Hepatocyte (in vitro differentiated cells): Measurements from ENCODE around the gene GUK1. TPM values are rescaled to one million over a fixed set of nuclear protein-coding genes. Genes with fewer than 3 reads are reported as not detected.

Source experiments
- DNase-seq: peaks from one replicate; pipeline ENCODE4 v3.0.0-alpha.2; 2016; ENCODE audit warnings: low spot score
- H2AFZ ChIP-seq: fragments of 200-600 bp; sonication (generic); 2 replicates; pipeline ENCODE4 v1.6.0; 2016; ENCODE audit warnings: antibody characterized with exemption, mild to moderate bottlenecking
- H3K27ac ChIP-seq: fragments of 200-600 bp; sonication (generic); 2 replicates; pipeline ENCODE4 v1.5.1; 2016; ENCODE audit warnings: mild to moderate bottlenecking
- H3K27me3 ChIP-seq: fragments of 200-600 bp; sonication (generic); 2 replicates; pipeline ENCODE4 v1.6.1; 2016
- H3K36me3 ChIP-seq: fragments of 200-600 bp; sonication (generic); replicated peaks from 2 replicates; pipeline ENCODE4 v1.5.1; 2016; ENCODE audit warnings: low read depth; ENCODE audit not compliant: insufficient read depth
- H3K4me1 ChIP-seq: fragments of 200-600 bp; sonication (generic); 2 replicates; pipeline ENCODE4 v1.5.1; 2016; ENCODE audit warnings: mild to moderate bottlenecking, moderate library complexity; ENCODE audit not compliant: insufficient read depth
- H3K4me2 ChIP-seq: fragments of 200-600 bp; sonication (generic); 2 replicates; pipeline ENCODE4 v1.6.0; 2016
- H3K4me3 ChIP-seq: fragments of 200-600 bp; sonication (generic); 2 replicates; pipeline ENCODE4 v1.5.1; 2016; ENCODE audit warnings: mild to moderate bottlenecking
- H3K79me2 ChIP-seq: fragments of 200-600 bp; sonication (generic); 2 replicates; pipeline ENCODE4 v1.6.0; 2017; ENCODE audit warnings: mild to moderate bottlenecking
- H3K9me2 ChIP-seq: fragments of 200-600 bp; sonication (generic); replicated peaks from 2 replicates; pipeline ENCODE4 v1.6.0; 2017; ENCODE audit warnings: mild to moderate bottlenecking; ENCODE audit not compliant: insufficient read depth
- H3K9me3 ChIP-seq: fragments of 200-600 bp; sonication (generic); 2 replicates; pipeline ENCODE4 v1.5.1; 2016; ENCODE audit warnings: low read depth, mild to moderate bottlenecking
- H4K20me1 ChIP-seq: fragments of 200-600 bp; sonication (generic); 2 replicates; pipeline ENCODE4 v1.6.0; 2016; ENCODE audit warnings: mild to moderate bottlenecking; ENCODE audit not compliant: insufficient read depth, poor library complexity, severe bottlenecking
- CTCF ChIP-seq: fragments of 200-600 bp; sonication (generic); IDR thresholded peaks from 2 replicates; pipeline ENCODE4 v1.5.1; 2016; ENCODE audit warnings: antibody characterized with exemption, mild to moderate bottlenecking; ENCODE audit not compliant: poor library complexity
- EZH2 ChIP-seq: fragments of 200-600 bp; sonication (generic); IDR thresholded peaks from 2 replicates; pipeline ENCODE4 v1.6.1; 2016; ENCODE audit warnings: antibody characterized with exemption, mild to moderate bottlenecking, borderline replicate concordance
- EZH2phosphoT487 ChIP-seq: fragments of 200-600 bp; sonication (generic); IDR thresholded peaks from one replicate; pipeline ENCODE4 v1.6.1; 2018; ENCODE audit warnings: antibody characterized with exemption, mild to moderate bottlenecking, low read depth, moderate library complexity; ENCODE audit not compliant: unreplicated experiment, severe bottlenecking
- WGBS: methylation state at CpG from one replicate; pipeline ENCODE4 v1.1.6; 2016; ENCODE audit warnings: low lambda C conversion rate; ENCODE audit errors: missing lambda C conversion rate; 5-methylcytosine and 5-hydroxymethylcytosine counted together
- polyA plus RNA-seq: library from polyadenylated mRNA; unstranded; fragments of >200 nt; fragmentation: Nextera tagmentation; extraction: Ambion mirVana; gene quantifications from 2 replicates; pipeline ENCODE4 v1.2.1, GENCODE V29; 2016
- total RNA-seq: library from RNA; depleted of rRNA; stranded (reverse); fragments of >200 nt; gene quantifications from 2 replicates; pipeline ENCODE4 v1.2.3, GENCODE V29; 2014

Gene GUK1
- total and polyA plus RNA-seq, 2 experiments from 2014 or later: 158 to 368 TPM

DNA sequence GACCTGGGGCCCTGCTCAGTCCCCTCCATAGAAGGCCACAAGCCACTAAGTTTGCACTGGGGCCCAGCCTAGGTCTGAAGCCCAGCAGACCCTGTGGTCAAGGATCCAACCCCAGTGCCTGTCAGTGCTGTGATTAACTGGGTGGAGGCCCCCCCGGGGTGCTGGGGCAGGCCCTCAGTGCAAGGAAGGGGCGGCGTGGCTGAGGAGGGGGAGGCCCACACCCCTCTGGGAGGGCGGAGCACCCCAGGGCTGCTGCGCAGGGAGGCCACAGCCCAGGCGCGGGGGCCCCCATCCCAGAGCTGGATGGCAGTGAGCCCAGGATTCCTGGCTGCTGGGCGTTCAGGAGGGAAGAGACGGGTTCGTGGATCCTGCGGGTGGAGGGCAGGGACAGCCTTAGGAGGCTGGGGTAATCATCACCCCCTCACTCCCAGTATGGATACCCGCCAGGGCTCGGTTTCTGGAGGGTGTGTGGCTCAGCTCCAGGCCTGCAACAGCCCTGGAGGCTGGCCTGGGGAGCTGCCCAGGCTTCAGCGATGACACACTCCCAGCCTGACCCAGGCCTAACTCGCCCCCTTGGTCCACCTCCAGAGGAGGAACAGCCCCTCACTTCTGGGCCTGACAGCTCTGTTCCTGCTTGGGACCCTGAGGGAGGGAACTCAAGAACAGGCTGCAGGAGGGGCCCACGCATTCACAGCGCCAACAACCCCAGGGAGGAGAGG lies 10.5 kb downstream of the GUK1 start:
- H3K4me3 ChIP-seq: no peak overlapping the region
- peaks cover 30% of the 10 kb centered on the region for H3K4me1 ChIP-seq
- peak; percentile 63 for DNase-seq

DNA sequence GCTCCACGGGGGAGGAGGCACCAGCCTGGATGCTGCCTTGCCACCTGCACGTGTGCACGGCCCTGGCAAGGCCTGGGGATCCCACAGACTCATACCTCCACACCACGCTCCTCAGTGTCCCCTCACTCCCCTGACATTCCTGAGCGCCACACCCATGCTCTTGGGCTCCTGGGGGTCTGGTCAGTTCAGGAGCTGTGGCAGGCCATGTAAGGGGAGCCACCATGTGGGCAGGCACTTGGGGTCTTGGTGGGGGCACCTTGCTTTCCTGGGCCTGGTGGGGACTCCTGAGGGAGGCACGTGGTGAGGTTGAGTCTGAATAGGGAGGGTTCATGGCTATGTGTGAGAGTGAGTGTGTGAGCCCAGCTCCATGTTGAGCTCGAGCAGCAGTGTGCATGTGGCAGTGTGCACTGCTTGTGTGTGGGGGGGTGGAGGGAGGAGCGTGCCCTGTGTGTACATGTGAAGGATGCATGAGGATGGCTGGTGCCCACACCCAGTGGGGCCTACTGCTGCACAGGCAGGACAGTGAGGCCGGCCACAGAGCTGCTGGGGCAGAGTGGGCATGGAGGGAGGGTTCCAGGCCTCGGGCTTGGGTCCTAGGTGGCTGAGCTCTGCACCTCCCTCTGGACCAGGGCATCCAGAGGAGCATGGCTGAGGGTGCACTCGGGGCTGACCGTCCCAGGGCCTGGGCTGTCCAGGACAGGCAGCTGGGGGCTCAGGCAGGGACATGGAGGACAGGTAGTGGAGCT lies 11.3 kb downstream of the GUK1 start:
- no peak overlapping the region for H2AFZ ChIP-seq
- peaks cover 30% of the 10 kb centered on the region for H3K4me1 ChIP-seq
- TF ChIP-seq EZH2phosphoT487 (no peak), CTCF (no peak), EZH2 (no peak)
- H3K4me3 ChIP-seq: no peak overlapping the region
- peaks cover 7% of the 10 kb centered on the region for H3K79me2 ChIP-seq
- peak overlapping the region; percentile 62 for H3K4me2 ChIP-seq
- WGBS: 93% methylated on average over 12 of the region's 12 CpGs
- peaks cover 7% of the 10 kb centered on the region for H4K20me1 ChIP-seq
- no peaks in the 10 kb centered on the region for H3K27me3 ChIP-seq
- no peaks in the 10 kb centered on the region for H3K9me3 ChIP-seq
- H3K27ac ChIP-seq: peak overlapping the region; percentile 91
- no peak for DNase-seq
- H3K36me3 ChIP-seq: no peaks in the 10 kb centered on the region
- H3K9me2 ChIP-seq: no peaks in the 10 kb centered on the region

More for the DNA sequence above, 10.5 kb downstream of the GUK1 start:
- no peak overlapping the region for H2AFZ ChIP-seq
- H3K4me2 ChIP-seq: peak overlapping the region; percentile 62
- no peaks in the 10 kb centered on the region for H3K27me3 ChIP-seq
- no peaks in the 10 kb centered on the region for H3K36me3 ChIP-seq
- WGBS: 70% methylated on average over 14 of the region's 17 CpGs
- no peak for TF ChIP-seq EZH2
- TF ChIP-seq CTCF: no peak
- no peak for TF ChIP-seq EZH2phosphoT487
- no peaks in the 10 kb centered on the region for H3K9me3 ChIP-seq
- H4K20me1 ChIP-seq: peaks cover 13% of the 10 kb centered on the region
- H3K27ac ChIP-seq: peak overlapping the region; percentile 91
- H3K9me2 ChIP-seq: no peaks in the 10 kb centered on the region
- peaks cover 12% of the 10 kb centered on the region for H3K79me2 ChIP-seq

DNA sequence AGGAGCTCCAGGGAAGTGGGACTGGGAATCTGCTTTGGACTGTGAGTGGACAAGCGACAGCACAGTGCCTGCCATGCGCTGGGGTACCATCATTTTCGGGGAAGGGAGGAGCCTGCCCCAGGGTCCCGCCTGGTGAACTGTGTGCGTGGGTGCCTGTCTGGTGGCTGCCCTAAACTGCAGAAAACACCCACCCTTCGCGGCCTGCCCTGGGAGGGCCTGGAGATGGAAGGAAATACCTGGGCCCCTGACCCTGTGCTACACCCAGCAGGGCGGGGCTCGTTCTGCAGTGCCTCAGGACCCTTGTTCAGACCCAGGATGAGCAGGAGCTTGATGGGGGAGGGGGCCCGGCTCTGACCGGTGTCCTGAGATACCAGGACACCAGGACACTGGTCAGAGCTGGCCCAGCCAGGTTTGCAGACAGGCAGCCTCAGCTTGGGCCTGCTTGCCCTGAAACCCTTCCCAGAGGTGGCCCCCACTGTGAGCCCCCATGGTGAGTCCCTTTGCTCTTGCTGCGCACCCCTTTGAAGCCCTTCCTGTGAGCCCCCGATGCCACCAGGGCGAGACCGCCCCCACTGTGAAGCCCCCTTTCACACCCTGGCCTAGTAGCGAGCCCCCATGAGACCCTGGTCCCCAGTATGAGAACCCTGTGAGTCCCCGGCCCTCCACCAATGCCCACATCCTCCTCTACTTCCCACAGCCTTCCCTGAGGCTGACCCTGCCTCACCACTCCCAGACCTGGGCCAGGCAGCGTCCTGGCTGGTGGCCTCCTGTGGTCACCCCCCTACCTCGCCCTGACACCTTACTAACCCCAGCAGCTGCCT lies 12.2 kb downstream of the GUK1 start:
- Histone ChIP-seq H3K27ac (no peak overlapping the region), H3K4me2 (no peak overlapping the region), H2AFZ (no peak overlapping the region), H3K4me3 (no peak overlapping the region), H3K9me3 (no peaks in the 10 kb centered on the region), H3K79me2 (no peaks in the 10 kb centered on the region), H3K27me3 (no peaks in the 10 kb centered on the region), H3K9me2 (no peaks in the 10 kb centered on the region), H4K20me1 (peaks cover 3% of the 10 kb centered on the region), H3K36me3 (no peaks in the 10 kb centered on the region), H3K4me1 (peaks cover 30% of the 10 kb centered on the region)
- no peak for DNase-seq
- WGBS: 91% methylated on average over 14 of the region's 19 CpGs
- TF ChIP-seq EZH2phosphoT487 (no peak), CTCF (no peak), EZH2 (no peak)
